ENCODE results near the gene EXOC1L.

The EXOC1L gene

DNA sequence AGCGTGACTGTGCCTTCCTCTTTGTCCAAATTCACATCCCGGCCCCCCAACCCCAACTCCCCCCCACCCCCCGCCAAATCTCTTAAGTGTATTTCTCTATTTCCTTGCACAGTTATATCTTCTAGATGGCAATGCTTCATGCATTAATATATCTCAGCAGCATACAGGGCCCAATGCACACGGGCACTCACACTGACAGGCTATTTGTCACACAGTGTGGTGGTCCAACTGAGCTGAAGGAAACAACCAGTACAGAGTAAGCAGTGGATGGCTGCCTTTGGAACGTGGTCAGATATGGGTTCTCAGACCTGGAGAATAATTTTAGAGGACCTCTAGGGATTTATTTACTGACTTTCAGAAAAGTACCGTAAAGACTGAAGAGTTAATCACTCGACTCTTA, 34.5 kb downstream of the EXOC1L start:
- peaks cover 0 to 5% of the 10 kb centered on the region in 2 donors for H3K27me3 ChIP-seq (ENCODE audit: control insufficient read depth in 2 of 2, insufficient read depth in 2 of 2, low read length in 2 of 2)
- H3K4me1 ChIP-seq (ENCODE audit: control insufficient read depth in 2 of 2, insufficient read depth in 2 of 2, low read length in 2 of 2) = peaks cover 8 to 10% of the 10 kb centered on the region in 2 donors
- H3K9me3 ChIP-seq (ENCODE audit: control insufficient read depth in 2 of 2, low read length in 2 of 2) = no peaks in the 10 kb centered on the region
- H3K4me3 ChIP-seq (ENCODE audit: low read length in 2 of 2) = peak overlapping the region; percentile 96 to 98
- peak overlapping the region; percentile 79 to 96 for H3K9ac ChIP-seq (ENCODE audit: low read depth in 1 of 2, low read length in 2 of 2)
- H3K27ac ChIP-seq (ENCODE audit: low read depth in 2 of 2, low read length in 2 of 2) = peak overlapping the region; percentile 81 to 83
- no peaks in the 10 kb centered on the region for H3K36me3 ChIP-seq (ENCODE audit: control insufficient read depth in 2 of 2, insufficient read depth in 2 of 2, low read length in 2 of 2)

DNA sequence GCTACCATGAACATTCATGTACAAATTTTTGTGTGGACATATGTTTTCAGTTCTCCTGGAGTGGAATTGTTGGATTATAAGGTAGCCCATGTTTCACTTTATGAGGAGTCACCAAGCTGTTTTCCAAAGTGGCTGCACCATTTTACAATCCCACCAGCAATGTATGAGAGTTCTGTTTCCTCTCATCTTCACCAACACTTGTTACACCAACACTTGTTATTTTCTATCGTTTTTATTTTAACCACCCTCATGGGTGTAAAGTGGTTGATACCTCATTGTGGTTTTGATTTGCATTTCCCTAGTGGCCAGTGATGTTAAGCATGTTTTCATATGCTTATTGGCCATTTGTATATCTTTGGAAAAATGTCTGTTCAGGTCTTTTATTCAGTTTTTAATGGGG, 38.0 kb downstream of the EXOC1L start:
- no peaks in the 10 kb centered on the region for H3K9me3 ChIP-seq (ENCODE audit: control insufficient read depth in 2 of 2, low read length in 2 of 2)
- H3K36me3 ChIP-seq (ENCODE audit: control insufficient read depth in 2 of 2, insufficient read depth in 2 of 2, low read length in 2 of 2) = peaks cover 18 to 19% of the 10 kb centered on the region in 2 donors
- H3K27me3 ChIP-seq (ENCODE audit: control insufficient read depth in 2 of 2, insufficient read depth in 2 of 2, low read length in 2 of 2) = no peaks in the 10 kb centered on the region
- peaks cover 8 to 10% of the 10 kb centered on the region in 2 donors for H3K4me1 ChIP-seq (ENCODE audit: control insufficient read depth in 2 of 2, insufficient read depth in 2 of 2, low read length in 2 of 2)
- no peak overlapping the region for H3K4me3 ChIP-seq (ENCODE audit: low read length in 2 of 2)
- no peak overlapping the region for H3K9ac ChIP-seq (ENCODE audit: low read depth in 1 of 2, low read length in 2 of 2)
- no peak overlapping the region for H3K27ac ChIP-seq (ENCODE audit: low read depth in 2 of 2, low read length in 2 of 2)

DNA sequence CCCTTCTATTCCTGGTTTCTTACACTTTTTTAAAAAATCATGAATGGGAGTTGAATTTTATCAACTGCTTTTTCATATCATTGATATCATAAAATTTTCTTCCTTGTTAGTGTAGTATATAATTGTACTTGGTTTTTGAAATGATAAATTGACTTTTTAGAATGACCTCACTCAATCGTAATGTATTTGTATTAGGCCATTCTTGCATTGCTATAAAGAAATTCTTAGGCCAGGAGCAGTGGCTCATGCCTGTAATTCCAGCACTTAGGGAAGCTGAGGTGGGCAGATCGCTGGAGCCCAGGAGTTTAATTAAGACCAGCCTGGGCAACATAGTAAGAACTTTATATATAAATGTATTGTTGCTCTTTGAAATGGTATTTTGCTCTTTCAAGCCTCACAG, 40.1 kb downstream of the EXOC1L start:
- H3K4me3 ChIP-seq (ENCODE audit: low read length in 2 of 2) = no peak overlapping the region
- peaks cover 22 to 28% of the 10 kb centered on the region in 2 donors for H3K36me3 ChIP-seq (ENCODE audit: control insufficient read depth in 2 of 2, insufficient read depth in 2 of 2, low read length in 2 of 2)
- no peak overlapping the region for H3K27ac ChIP-seq (ENCODE audit: low read depth in 2 of 2, low read length in 2 of 2)
- H3K27me3 ChIP-seq (ENCODE audit: control insufficient read depth in 2 of 2, insufficient read depth in 2 of 2, low read length in 2 of 2) = no peaks in the 10 kb centered on the region
- peaks cover under 1 to 2% of the 10 kb centered on the region in 2 donors for H3K4me1 ChIP-seq (ENCODE audit: control insufficient read depth in 2 of 2, insufficient read depth in 2 of 2, low read length in 2 of 2)
- no peak overlapping the region for H3K9ac ChIP-seq (ENCODE audit: low read depth in 1 of 2, low read length in 2 of 2)
- H3K9me3 ChIP-seq (ENCODE audit: control insufficient read depth in 2 of 2, low read length in 2 of 2) = no peaks in the 10 kb centered on the region

DNA sequence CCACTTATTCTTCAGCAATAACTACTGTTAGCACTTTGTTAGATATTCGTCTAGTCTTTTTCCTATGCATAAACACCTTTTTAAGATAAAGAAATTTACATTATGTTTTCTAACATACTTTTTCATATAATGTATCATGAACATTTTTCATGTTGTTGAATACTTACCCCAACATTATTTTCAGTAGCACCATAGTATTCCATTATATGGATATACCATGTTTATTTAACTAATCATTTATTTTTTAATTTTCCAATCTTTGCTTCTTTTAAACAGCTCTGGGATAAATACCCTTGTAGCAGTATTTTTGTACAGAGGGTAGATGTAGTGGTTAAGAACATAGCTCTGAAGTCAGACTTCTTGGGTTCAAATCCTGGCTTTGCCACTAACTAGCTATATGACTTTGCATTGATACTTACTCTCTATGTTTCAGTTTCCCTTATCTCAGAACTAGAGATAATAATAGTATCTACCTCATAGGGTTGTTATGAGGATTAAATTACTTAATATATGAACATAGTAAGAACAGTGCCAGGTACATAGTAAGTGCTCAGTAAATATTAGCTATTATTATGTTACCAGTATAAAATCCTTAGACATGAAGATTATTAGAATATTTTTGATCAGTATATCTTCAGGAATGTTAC, 45.1 kb downstream of the EXOC1L start:
- Histone ChIP-seq H3K36me3 (ENCODE audit: control insufficient read depth in 2 of 2, insufficient read depth in 2 of 2, low read length in 2 of 2) (peaks cover 28 to 44% of the 10 kb centered on the region in 2 donors), H3K27ac (ENCODE audit: low read depth in 2 of 2, low read length in 2 of 2) (no peak overlapping the region), H3K4me3 (ENCODE audit: low read length in 2 of 2) (no peak overlapping the region), H3K9me3 (ENCODE audit: control insufficient read depth in 2 of 2, low read length in 2 of 2) (no peaks in the 10 kb centered on the region), H3K27me3 (ENCODE audit: control insufficient read depth in 2 of 2, insufficient read depth in 2 of 2, low read length in 2 of 2) (no peaks in the 10 kb centered on the region), H3K4me1 (ENCODE audit: control insufficient read depth in 2 of 2, insufficient read depth in 2 of 2, low read length in 2 of 2) (no peaks in the 10 kb centered on the region), H3K9ac (ENCODE audit: low read depth in 1 of 2, low read length in 2 of 2) (no peak overlapping the region)

DNA sequence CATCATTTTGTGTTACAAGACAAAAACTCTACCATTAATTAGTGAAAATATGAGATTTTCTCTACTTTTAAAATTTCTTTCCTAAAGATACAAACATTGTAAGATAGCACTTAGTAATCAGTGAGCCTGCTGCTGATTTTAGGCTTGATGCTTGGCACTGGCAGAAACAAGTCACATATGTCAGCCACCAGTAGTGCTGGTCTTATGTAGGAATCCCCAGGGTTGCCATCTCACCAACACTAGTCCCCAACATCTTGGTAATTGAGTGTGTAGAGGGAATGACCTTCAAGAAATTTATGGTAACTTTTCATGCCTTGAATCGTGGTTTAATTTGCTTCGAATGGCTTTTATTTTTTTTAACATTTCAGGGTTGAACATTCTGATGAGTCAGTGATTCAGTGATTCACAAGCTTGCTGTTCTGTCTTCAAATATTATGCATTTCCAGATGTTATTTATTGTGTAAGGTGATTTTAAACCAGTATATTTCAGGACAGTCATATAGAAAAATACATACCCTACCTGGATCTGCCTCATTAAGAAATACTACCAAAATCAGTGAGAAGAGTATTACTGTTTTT, 45.7 kb downstream of the EXOC1L start:
- H3K27ac ChIP-seq (ENCODE audit: low read depth in 2 of 2, low read length in 2 of 2) = no peak overlapping the region
- no peaks in the 10 kb centered on the region for H3K4me1 ChIP-seq (ENCODE audit: control insufficient read depth in 2 of 2, insufficient read depth in 2 of 2, low read length in 2 of 2)
- no peaks in the 10 kb centered on the region for H3K9me3 ChIP-seq (ENCODE audit: control insufficient read depth in 2 of 2, low read length in 2 of 2)
- H3K4me3 ChIP-seq (ENCODE audit: low read length in 2 of 2) = no peak overlapping the region
- peaks cover 30 to 45% of the 10 kb centered on the region in 2 donors for H3K36me3 ChIP-seq (ENCODE audit: control insufficient read depth in 2 of 2, insufficient read depth in 2 of 2, low read length in 2 of 2)
- no peak overlapping the region for H3K9ac ChIP-seq (ENCODE audit: low read depth in 1 of 2, low read length in 2 of 2)
- H3K27me3 ChIP-seq (ENCODE audit: control insufficient read depth in 2 of 2, insufficient read depth in 2 of 2, low read length in 2 of 2) = no peaks in the 10 kb centered on the region

DNA sequence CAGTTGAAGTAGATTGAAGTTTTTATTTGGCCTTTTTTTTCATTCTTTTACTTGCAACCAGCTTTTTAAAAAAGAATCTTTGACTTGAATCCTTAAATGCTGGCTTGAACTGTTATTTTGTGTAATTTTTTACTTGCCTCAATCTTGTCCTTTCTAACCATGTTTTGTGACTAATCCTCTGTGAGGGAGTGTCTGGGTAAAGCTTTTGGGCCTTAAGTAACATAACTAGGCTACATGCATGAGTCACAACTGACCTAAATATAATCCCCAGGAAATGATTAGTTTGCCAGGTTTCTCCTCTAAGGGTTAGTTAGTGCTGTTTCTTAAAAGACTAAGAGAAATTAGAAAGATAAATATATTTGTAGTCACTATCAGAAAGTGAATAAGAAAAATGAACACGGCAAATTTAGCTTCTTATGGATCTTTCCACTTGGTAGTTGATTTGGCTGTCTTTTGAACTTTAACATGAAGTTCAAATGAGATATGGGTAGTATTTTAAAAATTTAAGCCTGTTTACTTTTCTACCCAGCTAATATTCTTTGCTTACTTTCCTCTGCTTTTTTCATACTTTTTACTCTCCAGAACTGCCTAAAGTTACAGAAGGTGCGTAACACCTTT, 46.8 kb downstream of the EXOC1L start:
- H3K4me1 ChIP-seq (ENCODE audit: control insufficient read depth in 2 of 2, insufficient read depth in 2 of 2, low read length in 2 of 2) = no peaks in the 10 kb centered on the region
- peaks cover 32 to 47% of the 10 kb centered on the region in 2 donors for H3K36me3 ChIP-seq (ENCODE audit: control insufficient read depth in 2 of 2, insufficient read depth in 2 of 2, low read length in 2 of 2)
- no peak overlapping the region for H3K4me3 ChIP-seq (ENCODE audit: low read length in 2 of 2)
- no peaks in the 10 kb centered on the region for H3K27me3 ChIP-seq (ENCODE audit: control insufficient read depth in 2 of 2, insufficient read depth in 2 of 2, low read length in 2 of 2)
- no peak overlapping the region for H3K27ac ChIP-seq (ENCODE audit: low read depth in 2 of 2, low read length in 2 of 2)
- no peaks in the 10 kb centered on the region for H3K9me3 ChIP-seq (ENCODE audit: control insufficient read depth in 2 of 2, low read length in 2 of 2)
- H3K9ac ChIP-seq (ENCODE audit: low read depth in 1 of 2, low read length in 2 of 2) = no peak overlapping the region

DNA sequence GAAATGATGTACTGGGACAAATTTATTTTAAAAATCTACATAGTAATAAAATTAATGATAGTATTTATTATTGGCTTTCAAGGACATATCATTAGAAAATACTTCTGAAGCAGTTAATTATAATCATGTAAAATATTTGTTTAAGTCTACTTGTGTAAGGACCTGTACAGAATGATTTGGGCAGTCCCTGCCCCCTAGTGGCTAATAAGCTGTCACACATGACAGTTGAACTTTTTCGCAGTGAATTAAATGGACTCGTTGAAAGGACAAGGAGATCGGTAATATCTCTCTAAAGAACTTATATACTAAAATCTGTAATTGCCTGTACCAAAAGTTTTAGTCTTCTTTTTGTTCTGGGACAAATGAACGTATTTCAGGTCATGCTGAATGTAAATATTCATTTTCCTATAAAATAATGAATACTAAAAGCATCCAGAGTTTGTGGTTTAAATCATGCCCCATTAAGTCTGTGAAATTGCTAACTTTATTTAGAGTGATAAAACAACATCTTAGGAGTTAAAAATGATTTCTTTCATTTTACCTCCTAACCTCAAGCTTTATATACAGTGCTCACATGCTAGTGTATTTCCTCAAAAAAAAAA, 47.5 kb downstream of the EXOC1L start:
- H3K27ac ChIP-seq (ENCODE audit: low read depth in 2 of 2, low read length in 2 of 2) = no peak overlapping the region
- H3K4me1 ChIP-seq (ENCODE audit: control insufficient read depth in 2 of 2, insufficient read depth in 2 of 2, low read length in 2 of 2) = no peaks in the 10 kb centered on the region
- peaks cover 36 to 51% of the 10 kb centered on the region in 2 donors for H3K36me3 ChIP-seq (ENCODE audit: control insufficient read depth in 2 of 2, insufficient read depth in 2 of 2, low read length in 2 of 2)
- H3K4me3 ChIP-seq (ENCODE audit: low read length in 2 of 2) = no peak overlapping the region
- no peak overlapping the region for H3K9ac ChIP-seq (ENCODE audit: low read depth in 1 of 2, low read length in 2 of 2)
- H3K27me3 ChIP-seq (ENCODE audit: control insufficient read depth in 2 of 2, insufficient read depth in 2 of 2, low read length in 2 of 2) = no peaks in the 10 kb centered on the region
- no peaks in the 10 kb centered on the region for H3K9me3 ChIP-seq (ENCODE audit: control insufficient read depth in 2 of 2, low read length in 2 of 2)

DNA sequence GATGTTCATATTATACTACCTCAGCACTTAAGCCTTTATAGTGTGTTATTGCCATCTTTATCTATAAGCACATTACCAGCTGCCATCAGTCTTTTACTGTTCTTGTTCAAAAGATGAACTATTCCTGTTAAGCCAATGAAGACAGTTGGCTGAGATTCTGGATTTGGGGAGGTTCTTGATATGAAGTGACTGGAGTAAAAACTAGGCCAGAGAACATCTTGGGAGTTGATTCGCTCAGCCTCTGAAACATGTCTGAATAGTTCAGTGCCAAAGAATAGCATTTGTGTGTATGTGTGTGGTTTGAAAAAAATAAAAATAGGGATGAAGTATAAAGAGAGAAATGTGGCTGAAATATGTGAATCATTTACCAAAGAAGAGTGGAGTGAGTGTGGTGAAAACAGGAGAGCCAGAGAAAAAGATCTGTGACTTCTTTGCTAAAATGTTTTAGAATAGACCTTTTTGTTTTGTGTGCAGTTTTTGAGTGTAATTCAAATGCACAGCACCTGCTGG, 49.0 kb downstream of the EXOC1L start:
- Histone ChIP-seq H3K36me3 (ENCODE audit: control insufficient read depth in 2 of 2, insufficient read depth in 2 of 2, low read length in 2 of 2) (peaks cover 37 to 50% of the 10 kb centered on the region in 2 donors), H3K4me3 (ENCODE audit: low read length in 2 of 2) (no peak overlapping the region)

DNA sequence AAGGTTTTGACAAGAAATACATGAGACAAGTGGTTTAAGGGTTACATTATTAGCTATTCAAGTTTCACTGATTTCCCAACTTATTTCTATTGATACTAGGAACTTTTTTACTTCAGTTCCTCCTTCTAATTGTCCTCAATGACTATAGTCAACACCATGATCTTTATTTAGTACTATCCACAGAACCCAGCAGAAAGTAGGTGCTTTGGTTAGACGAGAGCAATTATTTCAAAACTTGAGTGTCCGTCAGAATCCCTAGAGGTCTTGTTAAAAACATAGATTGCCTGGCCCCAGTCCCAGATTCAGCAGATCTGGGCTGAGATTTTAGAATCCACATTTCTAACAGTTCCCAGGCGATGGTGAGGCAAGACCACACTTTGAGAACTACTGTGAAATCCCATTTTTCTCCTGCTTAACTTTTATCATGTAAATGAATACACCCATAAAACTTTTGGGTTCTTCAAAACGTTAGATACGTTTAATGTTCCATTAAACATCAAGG, 51.8 kb downstream of the EXOC1L start:
- peaks cover 38 to 47% of the 10 kb centered on the region in 2 donors for H3K36me3 ChIP-seq (ENCODE audit: control insufficient read depth in 2 of 2, insufficient read depth in 2 of 2, low read length in 2 of 2)

More for the DNA sequence above, 49.0 kb downstream of the EXOC1L start:
- Histone ChIP-seq H3K9ac (ENCODE audit: low read depth in 1 of 2, low read length in 2 of 2) (no peak overlapping the region), H3K27ac (ENCODE audit: low read depth in 2 of 2, low read length in 2 of 2) (no peak overlapping the region), H3K9me3 (ENCODE audit: control insufficient read depth in 2 of 2, low read length in 2 of 2) (no peaks in the 10 kb centered on the region), H3K27me3 (ENCODE audit: control insufficient read depth in 2 of 2, insufficient read depth in 2 of 2, low read length in 2 of 2) (no peaks in the 10 kb centered on the region), H3K4me1 (ENCODE audit: control insufficient read depth in 2 of 2, insufficient read depth in 2 of 2, low read length in 2 of 2) (no peaks in the 10 kb centered on the region)

DNA sequence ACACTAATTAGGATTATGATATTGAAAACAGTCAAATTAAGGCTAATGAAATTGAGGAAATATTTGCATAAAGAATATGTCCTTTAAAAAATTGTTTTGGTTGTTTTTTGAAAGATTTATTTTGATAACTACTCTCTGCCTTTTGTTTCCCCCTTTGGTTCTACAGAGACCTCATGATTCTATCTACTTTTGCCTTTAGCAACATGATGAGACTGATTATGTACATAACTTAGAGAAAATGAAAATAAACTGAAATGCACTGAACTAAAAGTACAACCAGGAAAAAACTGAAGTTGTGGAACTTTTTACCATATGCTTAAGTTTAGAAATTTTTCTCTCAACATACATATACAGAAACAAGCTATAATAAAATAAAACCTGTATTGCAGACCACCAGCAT, 55.2 kb downstream of the EXOC1L start:
- no peak overlapping the region for H3K4me3 ChIP-seq (ENCODE audit: low read length in 2 of 2)
- H3K9ac ChIP-seq (ENCODE audit: low read depth in 1 of 2, low read length in 2 of 2) = no peak overlapping the region
- H3K36me3 ChIP-seq (ENCODE audit: control insufficient read depth in 2 of 2, insufficient read depth in 2 of 2, low read length in 2 of 2) = peaks cover 51 to 54% of the 10 kb centered on the region in 2 donors
- no peaks in the 10 kb centered on the region for H3K4me1 ChIP-seq (ENCODE audit: control insufficient read depth in 2 of 2, insufficient read depth in 2 of 2, low read length in 2 of 2)
- H3K9me3 ChIP-seq (ENCODE audit: control insufficient read depth in 2 of 2, low read length in 2 of 2) = no peaks in the 10 kb centered on the region
- H3K27ac ChIP-seq (ENCODE audit: low read depth in 2 of 2, low read length in 2 of 2) = no peak overlapping the region
- no peaks in the 10 kb centered on the region for H3K27me3 ChIP-seq (ENCODE audit: control insufficient read depth in 2 of 2, insufficient read depth in 2 of 2, low read length in 2 of 2)

More for the DNA sequence above, 51.8 kb downstream of the EXOC1L start:
- no peak overlapping the region for H3K9ac ChIP-seq (ENCODE audit: low read depth in 1 of 2, low read length in 2 of 2)
- no peaks in the 10 kb centered on the region for H3K9me3 ChIP-seq (ENCODE audit: control insufficient read depth in 2 of 2, low read length in 2 of 2)
- H3K4me3 ChIP-seq (ENCODE audit: low read length in 2 of 2) = no peak overlapping the region
- no peaks in the 10 kb centered on the region for H3K27me3 ChIP-seq (ENCODE audit: control insufficient read depth in 2 of 2, insufficient read depth in 2 of 2, low read length in 2 of 2)
- no peaks in the 10 kb centered on the region for H3K4me1 ChIP-seq (ENCODE audit: control insufficient read depth in 2 of 2, insufficient read depth in 2 of 2, low read length in 2 of 2)
- H3K27ac ChIP-seq (ENCODE audit: low read depth in 2 of 2, low read length in 2 of 2) = no peak overlapping the region
